Endothelial cell (in vitro differentiated cells): ENCODE results near the gene RAB5A. TPM values are rescaled to one million over a fixed set of nuclear protein-coding genes. Genes with fewer than 3 reads are reported as not detected.

Source experiments
- DNase-seq: peaks from one replicate; pipeline ENCODE4 v3.0.0; 2021; ENCODE audit warnings: low spot score
- H3K27ac Mint-ChIP-seq: one replicate; pipeline ENCODE4 v1.8.0; 2021; ENCODE audit warnings: mixed read lengths, inconsistent platforms; ENCODE audit not compliant: unreplicated experiment
- H3K27me3 Mint-ChIP-seq: one replicate; pipeline ENCODE4 v1.8.0; 2021; ENCODE audit warnings: mild to moderate bottlenecking, moderate library complexity, mixed read lengths, inconsistent platforms; ENCODE audit not compliant: unreplicated experiment
- H3K36me3 Mint-ChIP-seq: one replicate; pipeline ENCODE4 v1.8.0; 2021; ENCODE audit warnings: mild to moderate bottlenecking, low read depth, mixed read lengths, inconsistent platforms; ENCODE audit not compliant: unreplicated experiment
- H3K4me1 Mint-ChIP-seq: one replicate; pipeline ENCODE4 v1.8.0; 2021; ENCODE audit warnings: mild to moderate bottlenecking, mixed read lengths, inconsistent platforms; ENCODE audit not compliant: unreplicated experiment
- H3K4me3 Mint-ChIP-seq: one replicate; pipeline ENCODE4 v1.8.0; 2021; ENCODE audit warnings: mild to moderate bottlenecking, mixed read lengths, inconsistent platforms; ENCODE audit not compliant: unreplicated experiment
- H3K9me3 Mint-ChIP-seq: one replicate; pipeline ENCODE4 v1.8.0; 2021; ENCODE audit warnings: mixed read lengths, inconsistent platforms; ENCODE audit not compliant: unreplicated experiment
- CTCF ChIP-seq: fragments of 200-600 bp; sonication (generic); IDR thresholded peaks from one replicate; pipeline ENCODE4 v1.5.0; 2021; ENCODE audit warnings: antibody characterized with exemption; ENCODE audit not compliant: unreplicated experiment
- total RNA-seq: library from RNA; stranded (reverse); fragmentation: NEBNext Ultra II Directional; extraction: Animal tissue kit (Norgen Biotek cat#: 25700); gene quantifications from one replicate; pipeline ENCODE4 v1.2.1, GENCODE V29; 2021; ENCODE audit not compliant: unreplicated experiment

Gene RAB5A
- total RNA-seq, 1 donor from 2014 or later = 84.5 TPM

DNA sequence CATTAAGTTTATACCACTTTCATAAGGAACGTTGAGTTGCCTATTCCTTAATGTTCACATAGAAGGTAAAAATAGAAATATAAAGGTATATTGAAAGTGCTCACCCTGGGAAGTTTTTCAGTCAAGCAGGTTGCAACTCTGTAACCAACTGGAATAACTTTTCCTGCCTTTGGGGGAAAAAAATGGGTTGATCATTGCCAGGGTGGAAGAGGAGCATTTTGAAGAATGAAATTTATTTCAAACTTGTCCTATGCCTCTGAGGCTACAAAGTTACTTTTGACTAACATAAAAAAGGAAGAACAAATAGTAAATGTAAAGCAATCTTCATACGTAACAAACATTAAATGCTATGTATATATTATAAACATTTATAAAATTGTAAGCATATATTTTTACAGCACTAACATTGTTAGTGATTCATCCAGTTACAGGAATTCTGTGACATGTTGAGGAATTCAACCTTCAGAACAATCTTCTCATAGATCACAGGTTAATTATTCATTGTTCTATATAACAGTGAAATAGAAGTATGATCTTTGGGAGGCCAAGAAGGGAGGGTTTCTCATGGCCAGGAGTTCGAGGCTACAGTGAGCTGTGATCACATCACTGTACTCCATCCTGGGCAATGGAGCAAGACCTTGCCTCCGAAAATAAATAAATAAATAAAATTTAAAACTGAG is 26.4 kb upstream of the RAB5A start:
- Mint-ChIP-seq H3K27ac (no peak overlapping the region), H3K9me3 (no peaks in the 10 kb centered on the region), H3K4me3 (no peak overlapping the region), H3K36me3 (no peaks in the 10 kb centered on the region), H3K4me1 (no peaks in the 10 kb centered on the region), H3K27me3 (peaks cover 2% of the 10 kb centered on the region)
- no peak for DNase-seq
- no peak for TF ChIP-seq CTCF

DNA sequence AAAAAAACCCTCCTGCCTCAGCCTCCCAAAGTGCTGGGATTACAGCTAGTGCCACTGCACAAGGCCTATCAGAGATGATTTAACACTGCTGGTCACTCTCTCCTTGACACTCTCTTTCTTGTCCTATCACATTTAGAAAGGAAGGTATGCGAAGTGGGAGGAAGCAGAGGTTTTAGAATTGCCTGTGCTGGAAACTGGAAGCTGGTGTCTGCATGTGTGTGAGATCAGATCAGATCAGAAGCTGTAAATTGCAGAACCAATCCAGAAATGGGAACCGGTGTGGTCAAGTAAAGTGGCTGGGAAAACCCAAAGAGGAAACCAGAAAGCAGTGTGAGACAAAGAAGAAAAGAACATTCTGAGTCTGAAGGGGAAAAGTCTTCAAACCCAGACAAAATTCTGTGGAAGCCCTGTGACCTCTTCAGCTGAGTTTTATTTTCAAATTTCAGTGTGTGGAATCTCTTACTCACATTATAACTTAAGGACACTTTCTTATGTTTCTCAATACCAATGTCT is 15.7 kb upstream of the RAB5A start:
- peaks cover 4% of the 10 kb centered on the region for H3K36me3 Mint-ChIP-seq
- no peak overlapping the region for H3K4me3 Mint-ChIP-seq
- no peaks in the 10 kb centered on the region for H3K9me3 Mint-ChIP-seq
- peaks cover 7% of the 10 kb centered on the region for H3K27me3 Mint-ChIP-seq
- H3K4me1 Mint-ChIP-seq = peaks cover 12% of the 10 kb centered on the region
- TF ChIP-seq CTCF = no peak
- DNase-seq = no peak
- no peak overlapping the region for H3K27ac Mint-ChIP-seq

DNA sequence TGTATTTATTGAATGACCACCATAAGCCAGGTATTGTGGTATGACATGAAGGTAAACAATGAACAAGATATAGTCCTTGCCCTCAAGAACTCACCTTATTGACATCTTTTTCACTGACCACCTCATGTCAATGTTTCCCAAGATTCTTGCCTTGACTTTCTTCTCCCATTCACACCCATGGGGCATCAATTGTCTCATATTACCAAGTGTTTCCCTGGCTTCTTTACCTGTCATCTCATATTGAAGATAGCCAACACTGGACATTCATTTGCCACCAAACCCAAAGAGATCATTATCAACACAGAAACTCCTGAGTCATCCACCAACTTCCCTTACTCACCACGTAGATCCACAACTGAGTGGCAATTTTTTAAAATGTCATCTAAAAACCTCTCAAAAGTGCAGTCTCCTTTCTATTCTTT is 15.1 kb upstream of the RAB5A start:
- no peak for TF ChIP-seq CTCF
- no peak for DNase-seq
- Mint-ChIP-seq H3K36me3 (peaks cover 4% of the 10 kb centered on the region), H3K4me3 (no peak overlapping the region), H3K27me3 (peaks cover 7% of the 10 kb centered on the region), H3K4me1 (peaks cover 12% of the 10 kb centered on the region), H3K27ac (no peak overlapping the region), H3K9me3 (no peaks in the 10 kb centered on the region)

GRCh38 chr3:19932422-19932821 is 14.5 kb upstream of the RAB5A start:
- Mint-ChIP-seq H3K27ac (no peak overlapping the region), H3K4me3 (no peak overlapping the region), H3K4me1 (peaks cover 12% of the 10 kb centered on the region), H3K27me3 (peaks cover 7% of the 10 kb centered on the region), H3K9me3 (no peaks in the 10 kb centered on the region), H3K36me3 (peaks cover 4% of the 10 kb centered on the region)
- no peak for TF ChIP-seq CTCF
- DNase-seq = no peak

DNA sequence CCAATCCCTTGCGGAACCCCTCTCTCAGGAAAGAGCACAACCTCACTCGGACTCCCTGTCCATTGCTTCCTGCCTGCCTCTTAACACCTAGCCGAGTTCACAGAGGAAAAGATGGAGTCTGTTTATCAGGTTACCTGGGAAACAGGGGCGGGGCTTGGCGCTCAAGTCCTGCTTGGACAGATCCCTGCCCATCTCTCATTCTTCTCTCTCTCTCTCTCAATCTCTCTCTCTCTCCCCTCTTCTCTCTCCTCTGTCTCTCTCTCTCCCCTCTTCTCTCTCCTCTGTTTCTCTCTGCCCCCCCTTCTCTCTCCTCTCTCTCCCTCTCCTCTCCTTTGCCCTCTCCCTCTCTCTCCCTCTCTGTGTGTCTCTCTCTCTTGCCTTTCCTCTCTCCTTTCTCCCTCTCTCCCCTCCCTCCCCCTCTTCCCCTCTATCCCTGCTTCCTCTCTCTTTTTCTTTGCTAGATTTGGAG is 12.8 kb upstream of the RAB5A start, which contains the start of gene EFHB:
EFHB (minus strand) TSS at position 120 of the 469 bp plus-strand sequence. CDS start 199 bp downstream, outside the sequence.
- Mint-ChIP-seq H3K4me1 (peaks cover 12% of the 10 kb centered on the region), H3K36me3 (peaks cover 4% of the 10 kb centered on the region), H3K27me3 (peaks cover 10% of the 10 kb centered on the region), H3K9me3 (no peaks in the 10 kb centered on the region), H3K4me3 (peak within 1 kb of the TSS; percentile 73), H3K27ac (peak within 1 kb of the TSS; percentile 95)
- DNase-seq = peak; percentile 62
- no peak for TF ChIP-seq CTCF
